AG20443 (cell line): ENCODE data around the gene TLE5.
"Not testable (repeated sequence)": the region's sequence is repeated elsewhere in the genome, so short reads cannot be mapped to it uniquely, and the experiment has no call there.

ENCODE experiments used
- DNase-seq: peaks from one replicate; pipeline ENCODE4 v3.0.0; 2012; ENCODE audit warnings: low spot score, mixed read lengths

The TLE5 gene

GRCh38 chr19:3061182-3062161 lies 823 bp downstream of the TLE5 start:
- peak; percentile 70 for DNase-seq

DNA sequence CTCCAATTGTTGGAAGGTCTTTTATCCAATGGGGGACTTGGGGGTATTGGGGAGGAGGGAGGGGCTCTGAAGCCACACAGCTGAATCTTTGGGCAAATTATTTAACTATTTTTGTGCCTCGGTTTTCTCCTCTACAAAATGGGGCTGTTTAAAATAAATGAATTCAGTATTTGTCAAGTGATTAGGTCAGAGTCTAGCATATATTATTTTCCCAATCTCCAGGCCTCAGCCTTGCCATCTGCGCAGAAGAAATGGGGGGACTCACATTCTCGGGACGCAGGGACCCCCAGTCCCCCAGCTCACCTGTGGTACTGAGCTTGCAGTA lies 1.5 kb downstream of the TLE5 start:
- DNase-seq = no peak

GRCh38 chr19:3059653-3060052 lies 2.6 kb downstream of the TLE5 start:
- DNase-seq = no peak

DNA sequence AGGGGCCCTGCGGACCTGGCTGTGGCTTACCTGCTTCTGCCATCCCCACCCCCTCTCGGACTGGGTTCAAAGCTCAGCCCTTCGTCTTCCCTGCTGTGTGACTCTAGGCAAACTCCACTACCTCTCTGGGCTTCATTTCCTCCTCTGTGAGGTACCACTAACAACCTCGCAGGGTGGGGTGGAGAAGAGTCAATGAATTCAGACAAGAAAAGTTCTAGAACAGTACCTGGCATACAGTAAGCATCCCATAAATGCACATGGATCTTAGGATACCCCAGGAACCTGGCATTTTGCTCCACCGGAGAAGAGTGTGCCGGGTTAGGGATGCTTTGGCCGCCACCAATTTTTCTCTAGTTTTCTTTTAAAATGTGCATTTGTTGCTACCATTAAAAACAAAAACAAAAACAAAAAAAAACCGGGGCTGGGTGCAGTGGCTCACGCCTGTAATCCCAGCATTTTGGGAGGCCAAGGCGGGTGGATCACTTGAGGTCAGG lies 3.4 kb downstream of the TLE5 start:
- DNase-seq = no peak

- no peak for DNase-seq
These were observed 4.1 kb downstream of the TLE5 start for GRCh38 chr19:3058009-3058820.

GRCh38 chr19:3057275-3057714 lies 5.0 kb downstream of the TLE5 start:
- peak; percentile 69 for DNase-seq

- DNase-seq = no peak
These were observed 5.7 kb downstream of the TLE5 start for GRCh38 chr19:3056417-3057088.

DNA sequence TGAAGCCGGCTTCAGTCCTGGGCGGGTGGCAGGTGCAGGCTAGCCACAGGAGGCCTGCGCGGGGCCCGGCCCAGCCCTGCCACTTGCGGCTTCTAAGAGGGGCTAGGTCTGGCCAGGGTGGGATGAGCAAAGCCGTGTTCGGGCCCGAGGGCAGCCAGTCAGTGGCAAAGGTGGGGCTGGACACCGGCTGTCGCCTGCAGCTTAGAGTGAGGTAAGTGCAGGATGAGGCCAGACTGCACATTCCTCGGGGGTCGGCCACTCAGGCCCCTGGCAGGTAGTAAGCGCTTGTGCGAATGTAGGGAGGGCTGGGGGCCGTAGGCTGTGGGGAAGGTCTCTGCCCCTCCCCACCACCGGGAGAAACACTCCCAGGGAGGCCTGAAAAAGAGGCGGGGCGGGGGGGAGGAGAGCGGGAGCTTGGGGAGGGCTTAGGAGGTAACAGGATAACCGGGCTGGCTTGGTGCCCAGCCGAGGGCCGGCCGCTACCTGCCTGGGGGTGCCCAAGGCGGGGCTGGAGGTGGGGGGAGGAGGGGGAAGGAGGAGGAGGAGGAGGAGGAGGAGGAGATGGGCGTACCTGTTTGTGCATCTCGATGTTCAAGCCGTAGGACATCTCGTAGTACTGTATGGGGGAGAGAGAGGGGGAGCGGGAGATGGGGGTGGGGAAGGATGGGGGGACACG lies 6.4 kb downstream of the TLE5 start:
- no peak for DNase-seq

DNA sequence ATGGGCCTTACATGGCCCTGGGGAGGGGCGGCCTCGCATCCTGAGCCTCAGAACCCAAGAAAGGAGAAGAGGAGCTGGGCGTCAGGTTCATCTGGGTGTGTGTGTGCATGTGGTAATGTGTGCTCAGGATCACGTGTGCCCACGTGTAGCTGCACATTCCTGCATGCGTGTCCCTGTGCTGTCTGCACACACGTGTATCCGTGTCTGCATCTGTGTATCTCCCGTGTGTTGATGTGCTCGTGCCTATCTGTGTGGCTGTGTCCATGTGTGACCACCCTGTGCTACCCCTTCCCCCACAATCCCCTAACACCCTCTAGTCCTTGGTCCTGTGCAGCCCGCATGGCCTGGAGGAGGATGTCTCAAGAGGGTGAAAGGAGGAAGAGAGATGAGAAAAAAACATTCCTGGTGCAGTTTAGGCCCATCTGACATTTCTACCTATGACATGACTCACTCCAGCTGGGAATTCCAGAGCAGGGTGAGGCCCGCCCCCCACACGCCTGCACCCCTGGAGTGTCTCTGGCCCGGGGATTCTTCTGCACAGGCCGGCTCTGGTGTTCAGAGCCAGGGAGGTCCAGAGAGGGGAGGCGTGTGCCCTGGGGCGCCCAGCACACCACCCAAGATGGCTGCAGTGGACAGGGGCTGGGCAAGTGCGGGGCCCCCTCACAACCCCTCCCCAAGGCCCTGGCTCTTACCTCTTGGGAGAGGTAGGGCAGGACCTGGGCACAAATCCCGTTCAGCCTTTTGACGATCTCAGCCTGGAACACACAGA lies 7.1 kb downstream of the TLE5 start:
- no peak for DNase-seq

GRCh38 chr19:3054265-3054971 lies 7.9 kb downstream of the TLE5 start:
- DNase-seq = no peak

GRCh38 chr19:3053780-3054179 lies 8.5 kb downstream of the TLE5 start:
- no peak for DNase-seq

- no peak for DNase-seq
These were observed 9.1 kb downstream of the TLE5 start for GRCh38 chr19:3053218-3053621.

GRCh38 chr19:3050016-3050415 lies 12.3 kb downstream of the TLE5 start:
- not testable (repeated sequence) for DNase-seq

DNA sequence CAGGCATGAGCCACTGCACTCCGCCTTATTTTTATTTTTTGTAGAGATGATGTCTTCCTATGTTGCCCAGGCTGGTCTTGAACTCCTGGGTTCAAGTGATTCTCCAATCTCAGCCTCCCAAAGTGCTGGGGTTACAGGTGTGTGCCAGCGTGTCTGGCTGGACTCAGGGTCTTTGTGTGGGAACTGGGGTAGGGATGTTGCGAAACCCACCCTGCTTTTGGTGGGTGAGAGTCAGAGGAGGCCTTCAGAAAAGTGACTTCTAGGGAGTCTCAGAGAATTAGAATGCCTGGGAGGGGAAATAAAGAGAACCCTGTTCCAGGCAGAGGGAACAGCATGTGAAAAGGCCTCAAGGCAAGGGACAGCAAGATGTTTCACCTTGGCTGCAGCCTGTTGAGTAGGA lies 13.2 kb downstream of the TLE5 start:
- DNase-seq = no peak

- DNase-seq = no peak
These were observed 14.1 kb downstream of the TLE5 start for GRCh38 chr19:3048190-3048533.

- peak; percentile 78 for DNase-seq
These were observed 14.7 kb downstream of the TLE5 start for GRCh38 chr19:3047496-3048189.

- no peak for DNase-seq
These were observed 15.4 kb downstream of the TLE5 start for GRCh38 chr19:3046698-3047495.

- DNase-seq = no peak
These were observed 16.2 kb downstream of the TLE5 start for GRCh38 chr19:3045885-3046697.
